ENCODE measurements around the gene SLC2A1.

DNA sequence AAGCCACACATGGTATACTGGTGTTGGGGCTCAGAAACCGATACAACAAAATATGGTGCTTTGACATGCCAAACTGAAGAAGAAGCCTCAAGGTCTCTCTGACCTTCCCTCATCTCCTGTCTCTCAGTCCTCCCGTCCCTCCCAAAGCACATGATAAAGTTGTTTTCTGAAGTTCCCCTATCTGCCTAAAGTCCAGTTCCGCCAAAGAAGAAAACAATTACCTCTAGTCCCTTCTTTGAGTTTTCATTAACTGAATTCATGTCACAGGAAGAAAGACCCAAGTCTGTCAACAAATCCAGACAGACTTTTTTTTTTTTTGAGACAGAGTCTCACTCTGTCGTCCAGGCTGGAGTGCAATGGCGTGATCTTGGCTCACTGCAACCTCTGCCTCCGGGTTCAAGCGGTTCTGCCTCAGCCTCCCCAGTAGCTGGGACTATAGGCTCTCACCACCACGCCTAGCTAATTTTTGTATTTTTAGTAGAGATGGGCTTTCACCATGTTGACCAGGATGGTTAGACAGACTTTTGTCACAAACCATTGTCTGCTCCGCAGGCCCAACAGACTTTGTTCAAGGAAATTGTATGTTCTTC is 32.2 kb upstream of the SLC2A1 start:
- no peak for TF ChIP-seq POLR2A (IDR thresholded peaks at IDR 0.05; ENCODE audit: low read length)
- no peak for TF ChIP-seq GATA1 (IDR thresholded peaks at IDR 0.05; ENCODE audit: low read depth, low read length)

Measured in erythroblast (primary cell).